NCI-H2107 treated with DMSO at 0.1 percent for 48 hours (cell line): ENCODE measurements around the gene THADA.
A peak's percentile ranks its signal among the peaks of the same experiment; 100 is the strongest.

Experiments used
- DNase-seq: peaks from one replicate; lab custom pipeline; 2025; ENCODE audit not compliant: unreplicated experiment; lab: John Stamatoyannopoulos, UW

Gene THADA

GRCh38 chr2:43214253-43214652 is 381.6 kb downstream of the THADA start:
- no peak for DNase-seq

GRCh38 chr2:43212931-43213330 is 382.9 kb downstream of the THADA start:
- no peak for DNase-seq

GRCh38 chr2:43212216-43212835 is 383.5 kb downstream of the THADA start:
- DNase-seq = no peak

- peak; percentile 32 for DNase-seq
Measured at GRCh38 chr2:43210467-43211303, 385.2 kb downstream of the THADA start.

GRCh38 chr2:43210125-43210466 is 385.7 kb downstream of the THADA start:
- peak; percentile 22 for DNase-seq

- DNase-seq = no peak
Measured at GRCh38 chr2:43209204-43209717, 386.6 kb downstream of the THADA start.

- DNase-seq = no peak
Measured at GRCh38 chr2:43207553-43208300, 388.1 kb downstream of the THADA start.

- DNase-seq = no peak
Measured at GRCh38 chr2:43206602-43207001, 389.2 kb downstream of the THADA start.

- DNase-seq = no peak
Measured at GRCh38 chr2:43203373-43203772, 392.5 kb downstream of the THADA start.

GRCh38 chr2:43202289-43202688 is 393.5 kb downstream of the THADA start:
- no peak for DNase-seq

GRCh38 chr2:43201497-43201896 is 394.3 kb downstream of the THADA start:
- no peak for DNase-seq

- no peak for DNase-seq
Measured at GRCh38 chr2:43201016-43201415, 394.8 kb downstream of the THADA start.

GRCh38 chr2:43199492-43200488 is 396.0 kb downstream of the THADA start:
- DNase-seq = no peak

GRCh38 chr2:43198263-43198662 is 397.6 kb downstream of the THADA start:
- DNase-seq = no peak

- DNase-seq = no peak
Measured at GRCh38 chr2:43197588-43197896, 398.3 kb downstream of the THADA start.

GRCh38 chr2:43196768-43197587 is 398.9 kb downstream of the THADA start:
- no peak for DNase-seq

- no peak for DNase-seq
Measured at GRCh38 chr2:43194121-43194869, 401.5 kb downstream of the THADA start.

GRCh38 chr2:43193652-43194120 is 402.2 kb downstream of the THADA start:
- no peak for DNase-seq
